Heart right ventricle (tissue), 16 donors: Measurements from ENCODE around the gene LDLRAD2. TPM values are rescaled to one million over a fixed set of nuclear protein-coding genes. Genes with fewer than 3 reads are reported as not detected.
A peak's percentile ranks its signal among the peaks of the same experiment; 100 is the strongest.

Source experiments
- ATAC-seq, 8 donors: fragments of 200-7000 bp; cut with Tn5 transposase; one replicate each; pipeline ENCODE4 v1.9.1; 2020; ENCODE audit warnings: mild to moderate bottlenecking in 8 of 8, moderate library complexity in 8 of 8, moderate number of reproducible peaks in 1 of 8
- DNase-seq, 2 donors: peaks; one replicate each; pipeline ENCODE4 v3.0.0-alpha.2; 2020
- H3K27ac ChIP-seq, 10 donors: fragments of 200-600 bp; sonication (generic) in 2 of 10; one replicate each; pipeline versions ENCODE4 v1.5.0 to v1.8.0; 2020 to 2022; ENCODE audit warnings: mild to moderate bottlenecking in 3 of 10
- H3K27me3 ChIP-seq, 7 donors: fragments of 200-600 bp; one replicate each; pipeline ENCODE4 v1.8.0; 2021 to 2022; ENCODE audit warnings: mild to moderate bottlenecking in 2 of 7
- H3K36me3 ChIP-seq, 9 donors: fragments of 200-600 bp; sonication (generic) in 1 of 9; one replicate each; pipeline versions ENCODE4 v1.5.0 to v1.8.0; 2020 to 2022; ENCODE audit warnings: mild to moderate bottlenecking in 2 of 9
- H3K4me1 ChIP-seq, 9 donors: fragments of 200-600 bp; sonication (generic) in 1 of 9; one replicate each; pipeline versions ENCODE4 v1.5.0 to v1.8.0; 2020 to 2022; ENCODE audit warnings: mild to moderate bottlenecking in 4 of 9
- H3K4me3 ChIP-seq, 10 donors: fragments of 200-600 bp; sonication (generic) in 2 of 10; one replicate each; pipeline versions ENCODE4 v1.5.0 to v1.8.0; 2020 to 2022; ENCODE audit warnings: mild to moderate bottlenecking in 7 of 10, moderate library complexity in 2 of 10
- H3K9me3 ChIP-seq, 11 donors: fragments of 200-600 bp in 10 of 11; sonication (generic) in 2 of 11; one replicate each; pipeline versions ENCODE4 v1.5.0 to v1.8.0; 2013 to 2022; ENCODE audit warnings: mild to moderate bottlenecking in 2 of 11, control low read depth in 1 of 11, moderate library complexity in 1 of 11
- CTCF ChIP-seq, 9 donors: fragments of 200-600 bp; sonication (generic) in 2 of 9; IDR thresholded peaks; one replicate each; pipeline versions ENCODE4 v1.5.0 to v1.8.0; 2021 to 2022; ENCODE audit warnings: antibody characterized with exemption in 9 of 9, mild to moderate bottlenecking in 5 of 9, moderate library complexity in 1 of 9
- WGBS, 2 donors: extraction: QIAGEN DNeasy Blood & Tissue Kit; methylation state at CpG; one replicate each; pipeline ENCODE4 v1.1.7; 2013; ENCODE audit warnings: inconsistent platforms in 1 of 2; 5-methylcytosine and 5-hydroxymethylcytosine counted together
- intact Hi-C, 10 donors: fragments of 100-400 bp; cut with DNase I; formaldehyde crosslinking; loops; one replicate each; pipeline versions ENCODE4 v1.11.1 to v1.14.2; 2022
- polyA plus RNA-seq, 2 donors: library from polyadenylated mRNA; stranded (reverse); fragments of 200-250 nt; gene quantifications; one replicate each; pipeline ENCODE4 v1.2.3, GENCODE V29; 2013
- total RNA-seq, 10 donors: library from RNA; stranded (reverse); fragmentation: NEBNext Ultra II Directional in 3 of 10; extraction: Animal tissue kit (Norgen Biotek cat#: 25700) in 3 of 10; gene quantifications; one replicate each; pipeline versions ENCODE4 v1.2.1 to v1.2.4, GENCODE V29; 2021 to 2023
- donor health status: Arrhythmogenic right ventricular cardiomyopathy.
- donor health status: ischemic (EF 13 %, LVEDD 7.1; RV severe dilation, severe dysfunction).
- donor health status: healthy with polysubstance abuse.
- donor health status: DM: no; HTN: yes; CAD: no.
- donor health status: DM: no; HTN: no; CAD: no.
- donor health status: ischemic (EF 25% LVEDD 6.9; RV normal size, moderate dysfunction).
- donor health status: ischemic (EF 25% LVEDD 5.7; RV mildly dilated, moderate dysfunction).
- donor health status: healthy.
- donor health status: DM: yes; HTN: yes; CAD: no.
- donor health status: Ischemic cardiomyopathy.
- donor health status: ischemic (EF 35%, LVEDD 5.7; RV mildly dilated, moderate dysfunction).
- donor health status: nonischemic (EF 11% LVEDD 7.7; RV severe dilation, severe dysfunction).
- donor health status: DM: yes; HTN: yes; CAD: no.
- donor health status: PGD.
- donor health status: ischemic (EF 29% LVEDD 5.4; RV normal size, mild dysfunction).
- donor health status: nonischemic (EF 23%, LVEDD 6.1; RV moderate dilation, normal function).

The LDLRAD2 gene
- total and polyA plus RNA-seq, 12 donors = 0.05 to 5.8 (median 1.7) TPM; not detected in 8

- TF ChIP-seq CTCF (IDR thresholded peaks at IDR 0.05) = no peak
- intact Hi-C loops = no loop called here
- H3K9me3 ChIP-seq = no peaks in the 10 kb centered on the region
- H3K27me3 ChIP-seq = no peaks in the 10 kb centered on the region
- no peaks in the 10 kb centered on the region for H3K4me1 ChIP-seq
- DNase-seq (no peak), ATAC-seq (no peak)
- H3K4me3 ChIP-seq = no peak overlapping the region
- no peak overlapping the region for H3K27ac ChIP-seq
- H3K36me3 ChIP-seq = no peaks in the 10 kb centered on the region
- 92 to 98% methylated on average over 4 of the region's 4 CpGs for WGBS, 2 donors
Measured at GRCh38 chr1:21801100-21801499, 11.0 kb upstream of the LDLRAD2 start.

- Histone ChIP-seq H3K9me3 (no peaks in the 10 kb centered on the region), H3K27me3 (no peaks in the 10 kb centered on the region), H3K36me3 (no peaks in the 10 kb centered on the region), H3K4me1 (no peaks in the 10 kb centered on the region), H3K27ac (no peak overlapping the region), H3K4me3 (no peak overlapping the region)
- ATAC-seq (no peak), DNase-seq (no peak)
- intact Hi-C loops = no loop called here
- 76 to 78% methylated on average over 2 of the region's 2 CpGs for WGBS, 2 donors
- no peak for TF ChIP-seq CTCF (IDR thresholded peaks at IDR 0.05)
Measured at GRCh38 chr1:21804536-21804935, 7.5 kb upstream of the LDLRAD2 start.

GRCh38 chr1:21813542-21813941, 1.5 kb downstream of the LDLRAD2 start:
- no peak for TF ChIP-seq CTCF (IDR thresholded peaks at IDR 0.05)
- DNase-seq (no peak), ATAC-seq (no peak)
- no peak overlapping the region for H3K4me3 ChIP-seq
- H3K27ac ChIP-seq = no peak overlapping the region
- peaks cover 0 to 17% (median 0%) of the 10 kb centered on the region in 7 donors for H3K27me3 ChIP-seq
- no peaks in the 10 kb centered on the region for H3K36me3 ChIP-seq
- 95 to 97% methylated on average over 3 of the region's 3 CpGs for WGBS, 2 donors
- H3K9me3 ChIP-seq = no peaks in the 10 kb centered on the region
- peaks cover 0 to 30% (median 5%) of the 10 kb centered on the region in 9 donors for H3K4me1 ChIP-seq
- intact Hi-C loops = no loop called here

- no peak for DNase-seq
- H3K9me3 ChIP-seq = no peaks in the 10 kb centered on the region
- TF ChIP-seq CTCF (IDR thresholded peaks at IDR 0.05) = peak; percentile 47 to 67 (median 62)
- WGBS, 2 donors = 12% methylated on average over 61 to 65 of the region's 65 CpGs
- peaks cover 0 to 17% (median 0%) of the 10 kb centered on the region in 7 donors for H3K27me3 ChIP-seq
- H3K36me3 ChIP-seq = no peaks in the 10 kb centered on the region
- H3K4me3 ChIP-seq = peak overlapping the region in 9 of 10 donors; percentile 18 to 52 (median 47)
- H3K4me1 ChIP-seq = peaks cover 0 to 34% (median 6%) of the 10 kb centered on the region in 9 donors
- intact Hi-C loops = no loop called here
- peak in 6 of 8 donors; percentile 22 to 52 (median 37) for ATAC-seq
- peak overlapping the region in 1 of 10 donors; percentile 27 for H3K27ac ChIP-seq
Measured at GRCh38 chr1:21814241-21814918, 2.3 kb downstream of the LDLRAD2 start.
